Gastroesophageal sphincter (tissue), 3 donors: ENCODE measurements around the gene HCRTR1.
A peak's percentile ranks its signal among the peaks of the same experiment; 100 is the strongest.

ENCODE experiments used
- CTCF ChIP-seq, 4 experiments: fragments of 200-600 bp in 2 of 4; fragments of 450-650 bp in 2 of 4; sonication (generic) in 1 of 4; IDR thresholded peaks; one replicate each; pipeline ENCODE4 v1.5.1; 2017 to 2019; ENCODE audit warnings: antibody characterized with exemption in 4 of 4, mild to moderate bottlenecking in 2 of 4, moderate library complexity in 2 of 4
- POLR2A ChIP-seq, 2 donors: fragments of 450-650 bp; IDR thresholded peaks; one replicate each; pipeline ENCODE4 v1.6.1; 2017; ENCODE audit warnings: antibody characterized with exemption in 2 of 2, mild to moderate bottlenecking in 2 of 2, moderate library complexity in 1 of 2
- POLR2AphosphoS5 ChIP-seq: sonication (generic); formaldehyde crosslinking; IDR thresholded peaks from one replicate; pipeline ENCODE4 v1.6.1; 2017; ENCODE audit warnings: antibody characterized with exemption

GRCh38 chr1:31576201-31576669 is 41.3 kb upstream of the HCRTR1 start, which contains the start of gene TINAGL1:
- TF ChIP-seq CTCF (IDR thresholded peaks at IDR 0.05): no peak
- TF ChIP-seq POLR2AphosphoS5: peak; percentile 89
- peak; percentile 88 for TF ChIP-seq POLR2A (IDR thresholded peaks at IDR 0.05)
